GM18502 (cell line): ENCODE results near the gene PRPS1.
"Not testable (repeated sequence)": the region's sequence is repeated elsewhere in the genome, so short reads cannot be mapped to it uniquely, and the experiment has no call there.

ENCODE experiments used
- ATAC-seq: cut with Tn5 transposase; IDR thresholded peaks from one replicate; pipeline ENCODE4 v1.9.1; 2021; ENCODE audit warnings: mild to moderate bottlenecking; ENCODE audit not compliant: unreplicated experiment, poor library complexity

PRPS1 gene

GRCh38 chrX:107627838-107628661, at the start of gene PRPS1:
Gene PRPS1 (plus strand): TSS chrX:107628510. CDS start chrX:107628629, 119 bp downstream.
- ATAC-seq: peak; percentile 99

- ATAC-seq: no peak
Measured at GRCh38 chrX:107579956-107580355, 48.4 kb upstream of the PRPS1 start.

GRCh38 chrX:107581923-107582322, 46.4 kb upstream of the PRPS1 start:
- ATAC-seq: no peak

DNA sequence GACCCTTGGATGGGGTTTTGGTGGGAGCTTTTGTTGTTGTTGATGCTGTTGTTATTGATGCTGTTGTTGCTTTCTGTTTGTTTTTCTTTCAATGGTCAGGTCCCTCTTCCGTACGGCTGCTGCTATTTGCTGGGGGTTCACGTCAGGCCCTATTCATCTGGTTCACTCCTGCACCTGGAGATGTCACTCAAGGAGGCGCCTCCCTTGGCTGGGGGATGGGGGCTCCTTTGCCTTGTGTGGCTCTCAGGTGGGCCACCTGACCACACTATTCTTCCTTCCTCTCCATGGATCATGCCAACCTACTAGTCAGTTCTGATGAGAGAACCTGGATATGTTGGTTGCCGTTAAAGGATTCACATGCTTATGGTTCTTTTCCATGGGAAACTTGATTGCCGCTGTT, 39.1 kb upstream of the PRPS1 start:
- ATAC-seq: no peak

- ATAC-seq: no peak
Measured at GRCh38 chrX:107596651-107597050, 31.7 kb upstream of the PRPS1 start.

DNA sequence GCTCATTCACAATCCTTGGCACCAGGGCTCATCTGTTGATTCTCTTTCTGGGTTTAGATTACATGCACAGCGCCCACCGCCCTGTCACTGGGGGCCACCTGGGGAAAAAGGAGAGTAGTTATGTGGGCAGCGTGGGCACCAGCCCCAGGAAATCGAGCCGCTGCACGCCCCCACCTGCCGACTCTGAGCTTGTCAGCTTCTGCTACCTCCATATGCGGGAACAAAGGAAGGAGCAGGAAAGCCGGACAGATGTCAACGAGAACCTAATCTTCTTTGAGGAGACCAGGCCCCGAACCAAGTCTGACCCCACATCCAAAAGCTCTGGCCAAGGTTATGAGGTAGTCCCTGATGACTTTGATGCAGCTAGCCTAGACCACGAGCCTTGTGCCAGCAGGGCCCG, 31.0 kb upstream of the PRPS1 start:
- ATAC-seq: no peak

DNA sequence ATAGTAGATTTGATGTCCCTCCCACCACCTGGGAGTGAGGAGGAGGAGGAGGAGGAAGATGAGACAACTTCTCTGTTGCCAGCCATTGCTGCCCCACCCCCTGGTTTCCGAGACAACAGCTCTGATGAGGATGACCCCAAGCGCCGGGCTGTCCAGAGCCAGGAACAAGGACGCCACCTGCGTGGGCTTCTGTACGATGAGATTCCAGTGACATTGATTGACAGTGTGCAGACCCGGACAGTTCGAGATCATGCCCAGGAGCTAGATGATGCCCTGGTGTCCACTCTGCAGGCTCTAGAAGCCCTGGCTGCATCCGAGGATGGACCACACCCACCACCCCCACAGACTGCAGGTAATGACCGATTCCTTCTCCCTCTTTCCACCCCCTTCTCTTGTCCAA, 30.5 kb upstream of the PRPS1 start:
- no peak for ATAC-seq

GRCh38 chrX:107599450-107599861, 28.9 kb upstream of the PRPS1 start:
- no peak for ATAC-seq

DNA sequence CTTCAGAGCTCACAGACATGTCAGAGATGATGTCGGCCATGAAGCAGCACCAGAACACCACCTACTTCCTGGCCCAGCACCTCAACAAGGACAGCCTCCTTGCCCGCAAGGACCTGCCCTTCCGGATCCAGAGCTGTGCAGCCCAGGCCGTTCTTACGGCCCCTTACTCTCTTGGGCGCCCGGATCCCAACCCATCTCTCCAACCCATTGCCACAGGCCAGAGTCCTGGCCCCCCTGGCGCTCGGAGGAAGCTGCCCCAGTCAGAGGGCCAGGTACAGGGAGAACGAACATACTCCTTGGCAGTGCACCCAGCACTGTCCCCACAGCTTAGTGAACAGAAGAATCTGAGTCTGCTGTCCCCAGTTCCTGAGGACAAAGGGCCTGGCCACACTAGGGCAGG, 27.9 kb upstream of the PRPS1 start:
- ATAC-seq: no peak

DNA sequence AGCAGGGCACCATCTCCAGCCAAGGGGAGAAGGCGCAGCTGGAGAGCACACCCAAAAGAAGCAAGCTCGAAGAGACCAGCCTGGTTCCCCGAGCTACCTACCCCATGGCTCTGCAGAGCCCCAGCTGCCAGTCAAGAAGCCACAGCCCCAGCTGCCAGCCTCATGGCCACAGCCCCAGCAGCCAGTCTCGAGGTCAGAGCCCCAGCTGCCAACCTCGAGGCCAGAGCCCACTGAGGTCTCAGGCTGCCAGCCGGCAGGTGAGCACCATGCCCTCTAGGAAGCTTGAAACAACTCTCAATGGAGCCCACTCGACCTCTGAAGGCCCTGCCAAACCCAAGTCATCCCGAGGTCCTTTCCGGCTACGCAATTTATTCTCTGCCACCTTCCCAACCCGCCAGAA, 27.0 kb upstream of the PRPS1 start:
- no peak for ATAC-seq

- ATAC-seq: no peak
Measured at GRCh38 chrX:107601759-107602158, 26.6 kb upstream of the PRPS1 start.

GRCh38 chrX:107602694-107603239, 25.5 kb upstream of the PRPS1 start:
- ATAC-seq: no peak

DNA sequence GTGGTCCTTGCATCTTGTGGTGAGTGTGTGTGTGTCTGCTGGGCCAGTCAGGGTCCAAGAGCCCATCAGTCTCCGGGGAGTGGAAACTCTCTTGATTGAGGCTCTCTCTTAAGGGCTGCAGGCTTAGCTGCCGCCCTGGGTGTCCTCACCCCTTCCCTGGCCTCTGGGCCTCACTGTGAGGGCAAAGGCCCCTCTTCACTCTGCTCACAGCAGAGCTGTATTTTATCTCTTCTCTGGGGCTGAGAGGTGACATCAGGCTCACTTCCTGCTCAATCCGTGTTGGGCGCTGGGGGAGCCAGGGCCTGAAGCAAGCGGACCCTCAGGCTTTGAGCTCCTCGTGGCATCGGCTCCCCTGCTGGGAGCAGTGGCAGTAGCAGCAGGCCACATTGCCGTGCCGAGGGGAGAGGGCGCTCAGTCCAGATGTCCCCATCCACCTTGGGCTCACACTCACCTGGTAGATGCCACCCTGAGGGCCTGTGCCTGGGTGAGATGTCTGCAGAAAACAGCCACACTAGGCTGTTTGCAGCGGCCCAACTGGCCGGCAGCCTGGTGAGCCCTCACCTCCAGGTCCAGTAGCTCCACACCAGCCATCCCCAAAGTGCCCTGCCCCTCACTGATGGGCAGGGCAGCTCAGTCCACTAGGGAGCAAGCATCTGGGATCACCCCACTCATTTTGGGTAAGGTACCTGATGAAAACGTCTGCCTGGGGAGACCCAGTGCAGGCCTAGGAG, 24.7 kb upstream of the PRPS1 start:
- no peak for ATAC-seq

DNA sequence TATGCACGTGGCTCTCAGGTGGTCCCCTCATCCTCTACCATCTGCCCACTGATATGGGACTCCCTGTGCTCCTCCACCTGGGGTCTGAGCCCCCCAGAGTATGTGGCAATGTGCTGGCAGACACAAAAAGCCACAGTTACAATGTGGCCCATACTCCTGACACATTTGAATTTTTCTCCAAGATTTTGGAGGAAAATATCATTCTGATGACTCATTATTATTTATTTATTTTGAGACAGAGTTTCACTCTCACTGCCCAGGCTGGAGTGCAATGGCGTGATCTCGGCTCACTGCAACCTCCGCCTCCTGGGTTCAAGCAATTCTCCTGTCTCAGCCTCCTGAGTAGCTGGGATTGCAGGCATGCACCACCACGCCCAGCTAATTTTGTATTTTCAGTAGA, 19.2 kb upstream of the PRPS1 start:
- ATAC-seq: not testable (repeated sequence)

DNA sequence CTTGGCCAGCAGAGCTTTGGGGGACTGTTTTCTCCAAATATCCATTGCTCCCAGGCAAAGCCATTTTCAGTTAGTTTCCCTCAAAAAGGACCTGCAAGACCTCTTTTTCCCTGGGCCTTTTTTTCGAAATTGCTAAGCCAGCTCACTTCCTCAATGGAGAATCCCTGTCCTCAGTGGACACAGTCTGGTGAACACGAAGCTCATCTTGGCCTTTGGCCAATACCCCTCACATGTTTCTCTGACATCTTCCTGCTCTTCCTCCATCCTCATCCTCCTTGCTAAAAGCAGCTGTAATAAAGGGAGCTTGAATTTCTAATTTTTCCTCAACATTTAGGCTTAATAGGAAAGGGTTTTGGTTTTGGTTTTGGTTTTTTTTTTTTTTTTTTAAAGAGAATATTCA, 17.6 kb upstream of the PRPS1 start:
- ATAC-seq: no peak

GRCh38 chrX:107619885-107620322, 8.4 kb upstream of the PRPS1 start:
- ATAC-seq: no peak

DNA sequence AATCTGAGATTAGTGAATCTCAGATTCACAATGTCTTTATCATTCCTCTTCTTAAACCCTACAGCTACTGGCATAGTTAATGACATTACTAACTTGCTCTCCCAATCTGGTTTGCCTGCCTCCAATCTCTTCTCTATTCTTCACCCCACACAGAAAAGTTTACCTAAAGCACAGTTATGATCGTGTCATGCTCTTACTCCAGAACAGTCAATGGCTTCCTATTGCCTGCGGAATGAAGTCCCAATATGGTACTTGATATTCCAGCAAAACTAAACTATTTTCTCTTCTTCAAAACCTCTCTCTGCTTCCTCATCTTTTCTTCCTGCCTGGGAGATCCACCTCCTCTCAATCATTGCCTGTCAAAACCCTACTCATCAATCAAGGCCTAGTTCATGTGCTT, 3.4 kb upstream of the PRPS1 start:
- ATAC-seq: no peak

GRCh38 chrX:107625739-107626138, 2.6 kb upstream of the PRPS1 start:
- no peak for ATAC-seq

DNA sequence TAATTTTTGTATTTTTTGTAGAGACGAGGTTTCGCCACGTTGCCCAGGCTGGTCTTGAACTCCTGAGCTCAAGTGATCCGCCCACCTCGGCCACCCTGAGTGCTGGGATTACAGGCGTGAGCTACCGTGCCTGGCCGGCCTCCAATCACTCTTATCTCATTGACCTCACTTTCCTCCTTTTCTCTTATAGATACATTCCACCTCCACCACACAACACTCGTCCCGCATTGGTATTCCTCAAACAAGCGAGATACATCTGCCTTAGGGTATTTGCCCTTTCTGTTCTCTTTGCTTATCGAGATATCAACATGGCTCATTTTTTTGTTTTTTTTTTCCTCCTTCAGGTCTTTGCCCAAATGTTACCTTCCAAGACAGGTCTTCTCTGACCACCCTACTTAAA, 1.8 kb upstream of the PRPS1 start:
- no peak for ATAC-seq

- ATAC-seq: no peak
Measured at GRCh38 chrX:107626916-107627315, 1.4 kb upstream of the PRPS1 start.
